Activated T-helper 17 cell treated with anti-CD3 and anti-CD28 coated beads, Interleukin-2, amount 50 U/mL, for 72 hours (primary cell): ENCODE data around the gene MRPS14. TPM values are rescaled to one million over a fixed set of nuclear protein-coding genes. Genes with fewer than 3 reads are reported as not detected.

Experiments used
- ATAC-seq: fragments of 150-1000 bp; cut with Tn5 transposase; replicated peaks from 2 replicates; pipeline ENCODE4 v1.10.0; 2021; ENCODE audit warnings: mild to moderate bottlenecking, moderate library complexity
- H3K27ac Mint-ChIP-seq: one replicate; pipeline ENCODE4 v1.8.0; 2022; ENCODE audit warnings: mixed read lengths
- H3K27me3 Mint-ChIP-seq: one replicate; pipeline ENCODE4 v1.8.0; 2022; ENCODE audit warnings: mixed read lengths
- H3K36me3 Mint-ChIP-seq: one replicate; pipeline ENCODE4 v1.8.0; 2022; ENCODE audit warnings: low read depth, mild to moderate bottlenecking, mixed read lengths
- H3K4me1 Mint-ChIP-seq: one replicate; pipeline ENCODE4 v1.8.0; 2022; ENCODE audit warnings: mixed read lengths
- H3K4me3 Mint-ChIP-seq: one replicate; pipeline ENCODE4 v1.8.0; 2022; ENCODE audit warnings: mild to moderate bottlenecking, mixed read lengths
- H3K9me3 Mint-ChIP-seq: one replicate; pipeline ENCODE4 v1.8.0; 2022; ENCODE audit warnings: mixed read lengths
- total RNA-seq, 2 donors: library from RNA; stranded (reverse); gene quantifications; one replicate each; pipeline ENCODE4 v1.2.3, GENCODE V29; 2022

The MRPS14 gene
- total RNA-seq, 2 donors from 2014 or later, result 25.0 to 31.5 TPM

DNA sequence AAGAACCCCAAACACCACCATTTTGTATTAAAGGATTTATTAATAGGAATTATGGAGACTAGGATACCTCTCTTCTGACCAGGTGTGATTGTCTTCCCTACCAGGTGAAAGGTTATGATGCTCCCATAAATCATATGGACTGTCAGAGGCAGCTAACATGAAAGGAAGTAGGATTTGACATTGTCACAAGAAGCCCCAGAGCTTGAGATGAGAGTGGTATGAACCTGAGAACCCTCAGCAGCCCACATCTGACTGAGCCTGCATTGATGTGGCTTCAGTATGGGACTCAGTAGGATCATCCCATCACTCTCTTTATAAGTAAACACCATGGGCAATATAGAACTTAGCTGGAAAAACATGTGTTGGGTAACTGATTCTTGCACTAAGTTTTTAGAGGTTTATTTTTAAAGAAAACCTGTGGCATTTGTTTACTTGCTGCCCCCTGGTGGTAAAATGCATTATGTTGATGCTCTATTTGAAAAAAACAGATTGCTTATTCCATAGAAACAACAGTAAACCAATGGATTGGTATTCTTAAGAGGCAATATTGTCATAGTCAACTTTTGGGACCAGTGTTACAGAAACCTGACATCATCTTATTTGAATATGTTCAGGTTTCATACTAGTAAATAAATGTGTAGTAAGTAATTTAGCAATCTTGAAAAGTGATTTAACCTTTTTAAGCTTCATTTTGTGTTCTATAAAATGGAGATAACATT is 40.1 kb downstream of the MRPS14 start:
- ATAC-seq, result peak; percentile 80
- peaks cover 56% of the 10 kb centered on the region for H3K36me3 Mint-ChIP-seq
- H3K27ac Mint-ChIP-seq, result no peak overlapping the region
- H3K9me3 Mint-ChIP-seq, result no peaks in the 10 kb centered on the region
- H3K4me1 Mint-ChIP-seq, result peaks cover 3% of the 10 kb centered on the region
- no peaks in the 10 kb centered on the region for H3K27me3 Mint-ChIP-seq
- H3K4me3 Mint-ChIP-seq, result no peak overlapping the region

DNA sequence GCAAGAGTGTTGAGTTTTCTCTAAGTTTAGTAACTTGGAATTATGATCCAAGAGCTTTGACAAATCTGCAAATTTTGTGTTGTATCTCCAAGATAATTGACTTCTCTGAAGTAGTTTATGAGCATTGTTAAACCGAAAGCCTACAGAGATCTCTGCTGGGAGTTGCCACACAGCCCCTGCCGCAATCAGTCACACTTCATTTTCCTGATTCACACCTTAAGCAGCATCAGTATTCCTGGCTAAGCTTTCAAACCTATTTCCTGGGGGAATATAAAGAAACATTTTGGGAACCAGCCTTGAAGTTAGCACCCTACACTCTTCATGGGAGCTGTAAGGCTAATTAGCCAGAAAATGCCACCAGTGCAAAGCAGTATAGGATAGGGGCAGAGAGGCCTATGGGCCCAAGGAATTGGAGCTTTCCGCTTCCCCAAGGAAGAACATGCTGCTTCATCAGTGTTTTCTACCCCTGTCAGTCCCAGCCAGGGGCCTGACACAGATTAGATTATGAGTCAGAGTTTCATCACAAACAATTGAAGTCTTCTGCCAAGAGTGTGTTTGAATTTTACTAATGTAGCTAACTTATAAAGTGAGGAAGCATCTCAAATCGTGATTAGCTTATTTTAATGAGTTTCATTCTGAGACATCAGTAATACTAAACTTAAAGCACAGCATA is 46.7 kb downstream of the MRPS14 start:
- peak overlapping the region; percentile 13 for H3K4me3 Mint-ChIP-seq
- ATAC-seq, result peak; percentile 97
- peaks cover 78% of the 10 kb centered on the region for H3K36me3 Mint-ChIP-seq
- H3K27me3 Mint-ChIP-seq, result no peaks in the 10 kb centered on the region
- peaks cover 30% of the 10 kb centered on the region for H3K4me1 Mint-ChIP-seq
- peak overlapping the region; percentile 13 for H3K27ac Mint-ChIP-seq
- no peaks in the 10 kb centered on the region for H3K9me3 Mint-ChIP-seq

- peaks cover 74% of the 10 kb centered on the region for H3K36me3 Mint-ChIP-seq
- no peak for ATAC-seq
- peaks cover 34% of the 10 kb centered on the region for H3K4me1 Mint-ChIP-seq
- no peaks in the 10 kb centered on the region for H3K27me3 Mint-ChIP-seq
- peak overlapping the region; percentile 13 for H3K27ac Mint-ChIP-seq
- no peaks in the 10 kb centered on the region for H3K9me3 Mint-ChIP-seq
- peak overlapping the region; percentile 13 for H3K4me3 Mint-ChIP-seq
These were observed 47.5 kb downstream of the MRPS14 start for GRCh38 chr1:174975764-174976163.

DNA sequence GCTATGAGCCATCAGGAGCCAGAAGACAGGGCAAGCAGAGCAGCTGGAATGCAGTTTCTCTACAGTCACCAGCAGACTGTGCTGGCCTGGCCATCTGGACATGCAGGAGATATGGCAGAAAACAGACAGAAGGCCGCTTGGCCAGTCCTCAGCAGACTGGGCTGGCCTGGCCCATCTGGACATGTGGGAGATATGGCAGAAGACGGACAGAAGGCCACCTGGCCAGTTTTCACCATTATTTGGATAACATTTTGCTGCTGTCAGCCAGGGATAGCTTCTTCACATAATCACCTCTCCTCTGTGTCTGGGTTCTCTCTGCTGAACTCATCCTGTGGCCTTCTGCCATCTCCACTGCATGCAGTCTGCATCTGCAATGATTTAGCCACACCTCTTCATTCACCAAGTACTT is 48.5 kb downstream of the MRPS14 start:
- peaks cover 71% of the 10 kb centered on the region for H3K36me3 Mint-ChIP-seq
- ATAC-seq, result no peak

DNA sequence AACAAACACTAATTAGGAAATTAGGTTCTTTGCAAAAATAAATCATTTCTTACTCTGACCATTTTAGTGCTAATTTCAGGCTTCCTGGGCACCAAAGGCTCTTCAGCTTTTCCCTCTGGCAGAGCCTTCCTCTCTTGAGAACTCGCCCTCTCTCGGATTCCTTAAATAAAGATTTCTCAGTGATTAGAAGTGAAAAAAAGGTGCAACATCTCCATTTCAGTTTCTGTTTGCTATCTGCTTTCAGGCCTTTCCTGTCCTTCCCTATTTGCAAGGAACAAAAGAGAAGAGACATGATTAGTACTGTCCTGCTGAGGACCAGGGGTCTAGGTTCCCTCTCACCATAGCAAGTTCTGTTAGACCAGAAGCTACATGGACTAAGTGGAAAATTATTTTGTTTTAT is 51.3 kb downstream of the MRPS14 start:
- Mint-ChIP-seq H3K4me1 (peaks cover 48% of the 10 kb centered on the region), H3K36me3 (peaks cover 60% of the 10 kb centered on the region), H3K9me3 (no peaks in the 10 kb centered on the region), H3K27me3 (no peaks in the 10 kb centered on the region), H3K4me3 (peak overlapping the region; percentile 59), H3K27ac (peak overlapping the region; percentile 80)
- no peak for ATAC-seq

More for the DNA sequence above, 48.5 kb downstream of the MRPS14 start:
- Mint-ChIP-seq H3K27ac (peak overlapping the region; percentile 13), H3K9me3 (no peaks in the 10 kb centered on the region), H3K4me3 (no peak overlapping the region), H3K4me1 (peaks cover 42% of the 10 kb centered on the region), H3K27me3 (no peaks in the 10 kb centered on the region)

DNA sequence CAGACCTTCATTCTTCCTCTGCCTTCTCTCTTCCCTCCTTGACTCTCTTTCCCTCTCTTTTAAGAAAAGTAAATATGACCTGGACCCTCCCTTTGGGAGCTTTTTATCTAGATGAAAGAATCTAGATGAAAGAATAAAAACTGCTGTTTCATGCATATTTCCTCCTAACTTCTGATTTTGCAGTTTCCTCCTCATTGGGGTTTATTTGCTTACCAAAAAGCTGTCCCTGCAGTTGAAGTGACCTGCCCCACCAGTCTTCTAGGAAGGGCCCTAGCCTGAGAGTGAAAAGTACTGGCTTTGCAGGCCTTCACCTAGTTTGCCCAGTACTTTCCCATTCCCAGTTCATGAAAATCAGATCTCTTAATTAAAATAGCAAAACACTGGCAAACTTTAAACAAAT is 51.8 kb downstream of the MRPS14 start:
- Mint-ChIP-seq H3K9me3 (no peaks in the 10 kb centered on the region), H3K27ac (peak overlapping the region; percentile 80), H3K4me1 (peaks cover 48% of the 10 kb centered on the region), H3K27me3 (no peaks in the 10 kb centered on the region), H3K4me3 (peak overlapping the region; percentile 59), H3K36me3 (peaks cover 55% of the 10 kb centered on the region)
- ATAC-seq, result no peak

DNA sequence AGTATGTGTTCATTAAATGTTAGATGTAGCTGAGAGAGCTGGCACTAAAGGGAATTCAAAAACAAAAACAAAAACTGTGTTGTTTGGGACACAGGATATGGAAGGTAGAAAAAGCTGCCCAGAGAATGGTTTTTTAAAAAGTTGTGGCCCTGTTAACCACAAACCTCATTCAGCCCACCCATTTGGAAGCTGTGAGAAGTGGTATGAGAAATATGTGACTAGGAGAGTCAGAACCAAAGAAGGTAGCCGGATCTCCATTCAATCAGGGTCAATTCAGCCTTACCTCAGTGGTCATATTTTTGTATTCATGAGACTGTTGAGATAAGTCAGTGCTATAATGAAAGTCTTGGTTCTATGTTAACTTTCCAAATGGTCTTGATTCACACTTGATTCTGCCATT is 53.2 kb downstream of the MRPS14 start:
- peak overlapping the region; percentile 72 for H3K4me3 Mint-ChIP-seq

DNA sequence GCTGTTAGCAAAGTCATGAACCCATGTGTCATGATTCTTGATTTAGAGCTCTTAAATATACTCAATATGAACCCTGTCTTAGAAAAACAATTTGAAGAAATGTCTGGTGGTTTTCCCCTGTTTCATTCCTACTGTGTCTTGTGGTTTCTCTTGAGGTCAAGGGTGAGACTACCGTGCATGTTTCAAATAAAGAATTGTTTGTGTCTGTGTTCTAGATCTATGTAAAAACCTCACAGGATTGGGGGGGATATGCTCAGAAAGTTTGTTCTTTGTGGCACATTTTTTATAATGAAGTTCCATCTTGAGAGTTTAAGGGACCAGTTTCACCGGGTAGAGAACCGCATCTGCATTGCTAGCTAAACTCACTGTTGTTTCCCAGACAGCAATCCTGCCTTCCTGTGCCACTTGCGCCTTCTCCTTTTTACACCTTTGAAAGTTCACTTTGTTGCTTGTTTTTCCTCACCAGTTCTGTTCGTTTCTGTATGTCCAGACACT is 54.4 kb downstream of the MRPS14 start:
- no peaks in the 10 kb centered on the region for H3K27me3 Mint-ChIP-seq
- peak overlapping the region; percentile 72 for H3K4me3 Mint-ChIP-seq
- peak; percentile 70 for ATAC-seq
- peaks cover 33% of the 10 kb centered on the region for H3K36me3 Mint-ChIP-seq
- H3K9me3 Mint-ChIP-seq, result no peaks in the 10 kb centered on the region
- peak overlapping the region; percentile 97 for H3K27ac Mint-ChIP-seq
- H3K4me1 Mint-ChIP-seq, result peaks cover 61% of the 10 kb centered on the region

More for the DNA sequence above, 53.2 kb downstream of the MRPS14 start:
- H3K36me3 Mint-ChIP-seq, result peaks cover 44% of the 10 kb centered on the region
- H3K27me3 Mint-ChIP-seq, result no peaks in the 10 kb centered on the region
- H3K9me3 Mint-ChIP-seq, result no peaks in the 10 kb centered on the region
- peak overlapping the region; percentile 97 for H3K27ac Mint-ChIP-seq
- H3K4me1 Mint-ChIP-seq, result peaks cover 53% of the 10 kb centered on the region
- ATAC-seq, result peak; percentile 63

DNA sequence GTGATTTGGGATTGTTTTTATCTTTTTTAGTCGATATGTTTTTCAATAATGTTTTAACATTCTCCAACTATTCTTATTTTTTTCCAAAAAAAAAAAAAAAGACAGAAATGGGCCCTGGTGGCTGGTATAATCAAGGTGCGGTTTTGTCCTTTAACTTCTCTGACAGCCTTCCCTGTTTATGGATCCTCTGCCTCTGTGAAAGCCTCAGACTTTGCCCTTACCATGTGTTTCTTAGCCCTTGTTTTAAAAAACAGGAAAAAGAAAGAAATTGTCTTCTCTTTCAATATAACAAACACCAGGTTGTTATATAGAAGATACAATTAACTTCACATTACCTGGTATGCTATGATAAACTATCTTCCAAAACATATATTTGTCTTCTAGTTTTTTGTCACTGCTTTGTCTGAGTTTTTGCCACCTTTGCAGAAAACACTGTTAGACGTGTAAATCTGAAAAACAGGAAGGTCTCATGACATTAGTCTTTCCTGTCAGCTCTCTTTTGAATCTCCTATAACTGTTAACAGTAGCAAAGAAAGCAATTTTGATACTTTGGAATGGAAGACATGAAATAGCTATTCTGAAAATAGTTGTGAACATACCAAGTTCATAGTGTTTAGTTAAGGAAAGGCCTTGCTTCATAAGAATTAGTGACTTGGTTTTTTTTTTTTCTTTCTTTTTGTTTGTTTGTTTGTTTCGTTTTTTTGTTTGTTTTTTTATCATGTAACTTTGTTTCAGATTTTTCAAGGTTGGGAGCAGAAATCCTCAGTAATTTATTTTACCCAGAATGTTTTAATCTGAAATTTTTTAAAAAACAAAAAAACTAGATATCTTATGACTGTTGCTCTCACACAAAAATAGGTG is 55.1 kb downstream of the MRPS14 start:
- peaks cover 61% of the 10 kb centered on the region for H3K4me1 Mint-ChIP-seq

DNA sequence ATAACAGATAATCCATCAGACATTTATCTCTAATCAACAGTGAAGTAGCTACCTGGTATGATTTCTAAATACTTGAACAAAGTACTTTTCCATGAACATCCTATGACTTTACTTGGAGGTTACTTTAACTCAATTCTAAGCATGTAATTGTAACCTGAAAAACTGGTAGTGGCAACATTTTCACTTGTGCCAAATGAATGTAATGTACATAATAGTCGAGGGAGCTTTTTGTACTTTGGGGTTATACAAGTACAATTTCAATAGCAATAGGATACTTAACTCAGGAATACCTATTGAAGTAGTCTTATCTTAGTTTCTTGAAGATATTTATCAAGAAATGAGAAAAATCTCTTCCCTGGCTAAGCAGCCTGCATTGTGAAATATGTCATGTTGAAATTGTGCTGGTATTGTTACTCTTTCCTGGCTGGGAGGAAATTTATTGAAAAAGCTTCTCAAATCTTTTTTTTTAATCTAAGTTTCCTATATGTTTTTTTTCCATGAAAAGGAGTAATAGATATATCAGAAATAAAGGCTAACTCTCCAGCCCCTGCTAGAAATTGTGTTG is 57.1 kb downstream of the MRPS14 start:
- H3K4me3 Mint-ChIP-seq, result peak overlapping the region; percentile 72
- H3K9me3 Mint-ChIP-seq, result no peaks in the 10 kb centered on the region
- H3K4me1 Mint-ChIP-seq, result peaks cover 53% of the 10 kb centered on the region
- peaks cover 23% of the 10 kb centered on the region for H3K36me3 Mint-ChIP-seq
- peak overlapping the region; percentile 86 for H3K27ac Mint-ChIP-seq
- no peak for ATAC-seq
- no peaks in the 10 kb centered on the region for H3K27me3 Mint-ChIP-seq

More for the DNA sequence above, 55.1 kb downstream of the MRPS14 start:
- ATAC-seq, result no peak
- no peaks in the 10 kb centered on the region for H3K27me3 Mint-ChIP-seq
- peak overlapping the region; percentile 97 for H3K27ac Mint-ChIP-seq
- peaks cover 29% of the 10 kb centered on the region for H3K36me3 Mint-ChIP-seq
- peak overlapping the region; percentile 72 for H3K4me3 Mint-ChIP-seq
- H3K9me3 Mint-ChIP-seq, result no peaks in the 10 kb centered on the region

GRCh38 chr1:174965362-174966007 is 57.7 kb downstream of the MRPS14 start:
- no peak for ATAC-seq
- Mint-ChIP-seq H3K36me3 (peaks cover 23% of the 10 kb centered on the region), H3K4me1 (peaks cover 53% of the 10 kb centered on the region), H3K9me3 (no peaks in the 10 kb centered on the region), H3K27ac (peak overlapping the region; percentile 86), H3K27me3 (no peaks in the 10 kb centered on the region), H3K4me3 (peak overlapping the region; percentile 72)

DNA sequence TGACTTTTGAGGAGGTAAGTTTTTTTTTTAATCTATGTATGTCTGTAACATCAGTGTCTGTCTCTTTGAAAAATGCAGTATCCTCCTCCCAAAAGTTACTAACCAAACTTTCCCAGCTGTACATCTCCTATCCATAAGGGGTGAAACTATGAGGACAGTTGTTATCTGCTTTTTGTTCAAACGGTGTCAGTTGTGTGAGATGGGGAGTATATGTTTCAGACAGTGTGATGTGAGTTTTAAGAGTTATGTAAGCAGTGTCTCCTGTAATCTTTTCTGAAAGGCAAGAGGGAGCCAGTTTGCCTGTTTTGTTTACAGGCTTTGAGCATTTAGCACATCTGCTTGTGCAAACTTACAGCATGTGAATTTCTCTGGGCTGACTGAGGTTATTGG is 58.3 kb downstream of the MRPS14 start:
- Mint-ChIP-seq H3K4me3 (peak overlapping the region; percentile 72), H3K27ac (peak overlapping the region; percentile 86), H3K27me3 (no peaks in the 10 kb centered on the region), H3K36me3 (peaks cover 20% of the 10 kb centered on the region), H3K4me1 (peaks cover 48% of the 10 kb centered on the region), H3K9me3 (no peaks in the 10 kb centered on the region)
- peak; percentile 8 for ATAC-seq

DNA sequence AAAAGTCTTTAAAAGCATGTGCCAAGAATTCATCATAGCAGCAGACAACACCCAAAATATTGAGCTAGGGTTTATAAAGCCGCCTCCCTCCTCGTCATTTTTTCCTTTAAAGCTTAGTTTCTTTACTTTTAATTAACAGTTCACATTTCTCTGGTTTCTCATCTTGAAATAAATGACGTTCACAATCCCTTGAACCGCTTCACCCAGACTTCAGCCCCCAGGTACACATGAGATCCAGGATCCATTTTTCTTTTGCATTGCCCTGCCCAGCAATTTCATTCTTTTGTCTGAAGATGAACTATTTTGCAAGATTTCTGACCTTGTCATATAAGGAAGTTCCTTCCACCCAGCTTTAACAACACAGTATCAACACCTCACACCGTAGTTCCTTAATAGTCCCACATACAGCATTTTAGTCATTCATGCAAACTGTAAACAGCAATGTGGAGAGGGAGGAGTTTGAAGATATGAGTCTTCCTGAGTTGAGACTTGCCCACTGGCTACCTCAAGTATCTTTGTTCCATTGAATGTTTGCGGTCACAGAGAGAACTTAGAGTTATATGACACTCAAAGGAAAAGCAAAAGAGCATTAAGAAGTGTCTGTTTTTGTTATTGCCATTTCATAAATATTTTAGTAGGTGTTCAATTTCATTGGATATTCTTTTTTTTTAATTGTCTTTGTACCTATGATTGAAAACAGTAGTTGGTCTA is 58.8 kb downstream of the MRPS14 start:
- peaks cover 42% of the 10 kb centered on the region for H3K4me1 Mint-ChIP-seq
- no peaks in the 10 kb centered on the region for H3K27me3 Mint-ChIP-seq
- H3K36me3 Mint-ChIP-seq, result peaks cover 14% of the 10 kb centered on the region
- peak overlapping the region; percentile 72 for H3K4me3 Mint-ChIP-seq
- ATAC-seq, result peak; percentile 85
- peak overlapping the region; percentile 86 for H3K27ac Mint-ChIP-seq
- H3K9me3 Mint-ChIP-seq, result no peaks in the 10 kb centered on the region
